ENCODE results near the gene RBFOX1. TPM values are rescaled to one million over a fixed set of nuclear protein-coding genes. Genes with fewer than 3 reads are reported as not detected.
"Not testable (repeated sequence)": the region's sequence is repeated elsewhere in the genome, so short reads cannot be mapped to it uniquely, and the experiment has no call there.

Gene RBFOX1
- polyA plus RNA-seq, 1 experiment: not detected

DNA sequence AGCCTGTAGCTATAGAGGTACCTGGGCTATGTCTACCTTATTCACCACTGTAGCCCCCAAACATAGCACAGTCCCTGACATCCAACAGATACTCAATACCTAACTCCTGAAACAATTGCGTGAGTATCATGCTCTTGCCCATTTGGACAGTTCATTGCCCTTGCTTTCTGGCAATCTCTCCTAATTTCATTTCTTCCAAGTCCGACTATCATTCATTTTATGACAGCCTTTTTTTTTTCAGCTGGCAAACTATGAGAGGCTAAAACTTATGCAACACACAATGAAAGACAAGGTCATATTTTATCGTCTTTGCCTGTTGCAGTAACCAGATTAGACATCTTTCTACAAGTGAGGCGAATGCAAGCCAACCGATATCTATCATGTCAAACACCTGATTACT is 169.2 kb downstream of the RBFOX1 start:
- TF ChIP-seq CTCF (IDR thresholded peaks at IDR 0.05; ENCODE audit: low read depth, low read length): no peak
- CTCF ChIA-PET: no interaction called here
- no peak for DNase-seq (ENCODE audit: low read depth, low spot score)
- Histone ChIP-seq H3K4me3 (ENCODE audit: low read depth, low read length) (no peak overlapping the region), H3K9me3 (ENCODE audit: control insufficient read depth, insufficient read depth, low read length) (no peaks in the 10 kb centered on the region), H3K27me3 (ENCODE audit: control insufficient read depth, insufficient read depth, low read length) (no peaks in the 10 kb centered on the region), H3K27ac (ENCODE audit: low read depth, low read length) (no peak overlapping the region)
- POLR2A ChIA-PET: no interaction called here

DNA sequence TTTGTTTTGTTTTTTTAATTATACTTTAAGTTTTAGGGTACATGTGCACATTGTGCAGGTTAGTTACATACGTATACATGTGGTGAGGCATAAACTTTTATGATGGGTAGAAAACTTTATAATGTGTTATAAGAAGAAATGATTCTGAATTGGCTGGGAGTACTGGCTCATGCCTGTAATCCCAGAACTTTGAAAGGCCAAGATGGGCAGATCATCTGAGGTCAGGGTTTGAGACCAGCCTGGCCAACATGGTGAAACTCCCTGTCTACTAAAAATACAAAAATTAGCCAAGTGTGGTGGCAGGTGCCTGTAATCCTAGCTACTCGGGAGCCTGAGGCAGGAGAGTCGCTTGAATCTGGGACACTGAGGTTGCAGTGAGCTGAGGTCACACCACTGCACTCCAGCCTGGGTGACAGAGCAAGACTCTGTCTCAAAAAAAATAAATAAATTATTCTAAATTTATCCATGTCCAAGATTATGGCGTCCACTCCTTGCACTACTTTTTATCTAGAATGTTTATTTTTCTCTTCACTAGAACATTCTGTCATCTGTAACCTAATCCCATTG is 170.0 kb downstream of the RBFOX1 start:
- DNase-seq (ENCODE audit: low read depth, low spot score); CTCF ChIA-PET; H3K27ac ChIP-seq (ENCODE audit: low read depth, low read length); POLR2A ChIA-PET; H3K4me3 ChIP-seq (ENCODE audit: low read depth, low read length); H3K9me3 ChIP-seq (ENCODE audit: control insufficient read depth, insufficient read depth, low read length); H3K27me3 ChIP-seq (ENCODE audit: control insufficient read depth, insufficient read depth, low read length): not testable (repeated sequence)

GRCh38 chr16:7503666-7504065 is 171.0 kb downstream of the RBFOX1 start:
- no peak overlapping the region for H3K27ac ChIP-seq (ENCODE audit: low read depth, low read length)
- POLR2A ChIA-PET: no interaction called here
- H3K27me3 ChIP-seq (ENCODE audit: control insufficient read depth, insufficient read depth, low read length): no peaks in the 10 kb centered on the region
- DNase-seq (ENCODE audit: low read depth, low spot score): no peak
- no peak overlapping the region for H3K4me3 ChIP-seq (ENCODE audit: low read depth, low read length)
- H3K9me3 ChIP-seq (ENCODE audit: control insufficient read depth, insufficient read depth, low read length): peaks cover 10% of the 10 kb centered on the region
- CTCF ChIA-PET: no interaction called here
- no peak for TF ChIP-seq CTCF (IDR thresholded peaks at IDR 0.05; ENCODE audit: low read depth, low read length)

DNA sequence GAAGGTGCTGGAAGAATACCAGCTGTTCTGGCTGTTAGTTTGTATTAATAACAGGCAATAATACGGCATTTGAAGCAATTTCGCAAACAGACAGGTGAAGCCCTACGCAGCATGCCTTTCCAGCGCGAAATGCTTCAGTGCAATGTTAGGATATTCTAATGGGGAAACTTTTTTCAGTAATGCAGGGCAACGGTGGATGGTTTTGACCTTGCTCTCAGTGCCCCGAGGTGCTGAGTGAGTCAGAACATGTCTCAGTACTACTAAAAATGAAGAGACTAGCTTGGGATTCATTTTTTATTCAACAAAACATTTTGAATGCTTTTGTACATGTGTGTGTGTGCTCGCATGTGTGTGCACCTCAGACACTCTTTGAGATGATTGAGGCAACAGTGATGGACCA is 172.2 kb downstream of the RBFOX1 start:
- Histone ChIP-seq H3K27me3 (ENCODE audit: control insufficient read depth, insufficient read depth, low read length) (no peaks in the 10 kb centered on the region), H3K27ac (ENCODE audit: low read depth, low read length) (no peak overlapping the region), H3K4me3 (ENCODE audit: low read depth, low read length) (no peak overlapping the region), H3K9me3 (ENCODE audit: control insufficient read depth, insufficient read depth, low read length) (peaks cover 11% of the 10 kb centered on the region)
- TF ChIP-seq CTCF (IDR thresholded peaks at IDR 0.05; ENCODE audit: low read depth, low read length): no peak
- POLR2A ChIA-PET: no interaction called here
- CTCF ChIA-PET: no interaction called here
- DNase-seq (ENCODE audit: low read depth, low spot score): no peak

DNA sequence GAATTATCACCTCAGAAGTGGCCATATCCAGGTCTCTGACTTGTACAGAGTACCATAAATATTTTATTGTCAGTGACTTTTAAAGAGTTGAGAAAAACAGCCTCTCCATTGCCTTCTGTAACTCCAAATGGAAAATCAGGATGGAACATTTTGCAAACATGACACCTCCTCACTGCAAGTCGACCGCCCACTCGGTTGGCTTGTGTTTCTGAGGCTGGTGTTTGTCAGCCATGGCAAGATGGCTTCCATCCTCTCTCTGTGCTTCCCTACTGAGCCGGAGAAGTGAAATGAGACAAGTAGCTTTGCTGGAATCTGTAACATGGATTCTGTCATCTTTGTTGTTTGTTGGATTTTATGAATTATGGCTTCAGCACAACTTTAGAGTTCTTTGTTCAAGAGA is 172.8 kb downstream of the RBFOX1 start:
- ChIA-PET CTCF (no interaction called here), POLR2A (no interaction called here)
- Histone ChIP-seq H3K9me3 (ENCODE audit: control insufficient read depth, insufficient read depth, low read length) (peaks cover 17% of the 10 kb centered on the region), H3K27ac (ENCODE audit: low read depth, low read length) (no peak overlapping the region), H3K27me3 (ENCODE audit: control insufficient read depth, insufficient read depth, low read length) (no peaks in the 10 kb centered on the region), H3K4me3 (ENCODE audit: low read depth, low read length) (no peak overlapping the region)
- no peak for TF ChIP-seq CTCF (IDR thresholded peaks at IDR 0.05; ENCODE audit: low read depth, low read length)
- DNase-seq (ENCODE audit: low read depth, low spot score): no peak

GRCh38 chr16:7506363-7506762 is 173.7 kb downstream of the RBFOX1 start:
- no peak for DNase-seq (ENCODE audit: low read depth, low spot score)
- no peak overlapping the region for H3K4me3 ChIP-seq (ENCODE audit: low read depth, low read length)
- POLR2A ChIA-PET: no interaction called here
- TF ChIP-seq CTCF (IDR thresholded peaks at IDR 0.05; ENCODE audit: low read depth, low read length): no peak
- no peak overlapping the region for H3K27ac ChIP-seq (ENCODE audit: low read depth, low read length)
- peaks cover 23% of the 10 kb centered on the region for H3K9me3 ChIP-seq (ENCODE audit: control insufficient read depth, insufficient read depth, low read length)
- CTCF ChIA-PET: no interaction called here
- H3K27me3 ChIP-seq (ENCODE audit: control insufficient read depth, insufficient read depth, low read length): no peaks in the 10 kb centered on the region
